Limb (tissue), 2 donors: ENCODE measurements around the gene ING1.
A peak's percentile ranks its signal among the peaks of the same experiment; 100 is the strongest.
"Not testable (repeated sequence)": the region's sequence is repeated elsewhere in the genome, so short reads cannot be mapped to it uniquely, and the experiment has no call there.

Experiments used
- DNase-seq, 2 donors: peaks; one replicate each; pipeline ENCODE4 v3.0.0-alpha.2; 2016; ENCODE audit errors: extremely low spot score in 2 of 2

ING1 gene

DNA sequence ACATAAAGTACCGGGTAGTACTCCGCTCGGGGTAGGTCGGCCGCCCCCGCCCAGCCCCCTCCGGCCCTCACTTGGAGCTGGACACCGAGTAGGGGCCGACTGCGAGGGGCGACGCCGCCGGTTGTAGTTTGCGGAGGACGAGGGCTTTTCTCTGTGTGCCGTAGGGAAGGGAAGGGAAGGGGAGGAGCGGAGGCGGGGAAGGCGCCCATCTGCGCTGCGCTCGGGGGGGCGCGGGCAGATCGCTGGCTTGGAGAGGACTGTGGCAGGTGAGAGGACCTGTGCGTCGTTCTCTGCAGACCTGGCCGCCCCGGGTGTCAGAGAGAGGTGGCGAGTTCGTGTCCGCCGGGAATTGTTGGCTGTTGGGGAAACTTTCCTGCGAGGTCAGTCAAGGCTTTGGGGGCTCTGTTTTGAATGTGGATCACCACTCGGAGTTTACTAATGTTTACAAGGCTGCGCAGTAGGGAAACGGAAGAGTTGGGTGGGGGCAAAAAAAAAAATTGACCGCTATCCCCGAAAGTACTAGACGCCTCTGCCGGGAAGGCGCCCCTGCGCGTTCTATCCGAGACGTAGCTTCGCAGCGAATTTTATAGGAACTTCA, 1.4 kb downstream of the ING1 start:
- DNase-seq = peak; percentile 59 to 83

DNA sequence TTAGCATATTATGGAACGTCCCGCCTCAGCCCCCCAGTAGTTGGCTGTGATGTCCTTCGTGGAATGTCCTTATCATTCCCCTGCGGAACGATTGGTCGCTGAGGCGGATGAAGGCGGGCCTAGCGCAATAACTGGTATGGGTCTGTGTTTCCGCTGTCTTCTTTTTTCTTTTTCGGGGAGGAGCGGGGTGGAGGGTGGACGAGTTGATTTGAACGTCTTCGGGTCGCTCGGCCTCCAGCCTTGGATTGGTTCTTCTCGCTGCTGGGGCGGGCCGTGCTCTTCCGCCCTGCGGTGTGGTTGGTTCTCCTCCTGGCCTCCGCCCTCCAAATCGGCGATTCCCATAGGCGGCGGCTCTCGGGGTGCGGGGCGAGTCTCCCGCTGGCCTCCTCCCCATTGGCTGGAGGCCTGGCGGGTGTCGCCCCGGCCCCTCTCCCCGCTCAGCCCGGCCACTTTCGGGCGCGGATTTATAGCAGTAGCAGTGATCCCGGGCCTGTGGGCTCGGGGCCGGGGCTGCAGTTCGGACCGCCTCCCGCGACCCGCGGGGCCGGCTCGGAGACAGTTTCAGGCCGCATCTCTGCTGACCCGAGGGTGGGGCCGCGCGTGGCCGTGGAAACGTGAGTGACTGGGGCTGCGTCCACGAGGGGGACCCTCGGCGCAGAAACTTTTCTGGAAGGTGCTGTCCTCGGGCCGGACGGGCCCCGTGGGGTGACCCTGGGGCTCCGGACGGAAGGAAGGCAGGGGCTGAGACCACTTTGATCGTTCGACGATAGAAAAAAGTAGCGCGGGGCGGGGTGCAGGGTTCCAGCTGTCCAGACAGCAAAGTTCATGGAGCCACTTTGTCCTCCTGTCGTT, 2.1 kb downstream of the ING1 start:
- DNase-seq = peak; percentile 97 to 100

DNA sequence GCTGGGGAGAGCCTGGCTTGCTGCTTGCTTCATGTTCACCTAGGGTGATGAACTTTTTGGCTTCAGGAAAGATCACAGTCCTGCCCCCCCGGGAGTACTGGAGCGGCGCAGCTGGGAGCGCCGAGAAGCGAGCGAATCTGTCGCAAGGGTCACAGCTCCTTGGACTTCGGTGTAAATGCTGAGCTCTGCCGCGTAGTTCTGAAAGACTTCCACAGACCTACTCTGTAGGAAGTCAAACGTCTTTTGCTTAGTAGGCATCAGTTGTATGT, 2.7 kb downstream of the ING1 start:
- DNase-seq = peak in 1 of 2 donors; percentile 15

GRCh38 chr13:110719036-110719710, 5.7 kb downstream of the ING1 start:
- no peak for DNase-seq

GRCh38 chr13:110722971-110723370, 9.5 kb downstream of the ING1 start:
- DNase-seq = no peak

DNA sequence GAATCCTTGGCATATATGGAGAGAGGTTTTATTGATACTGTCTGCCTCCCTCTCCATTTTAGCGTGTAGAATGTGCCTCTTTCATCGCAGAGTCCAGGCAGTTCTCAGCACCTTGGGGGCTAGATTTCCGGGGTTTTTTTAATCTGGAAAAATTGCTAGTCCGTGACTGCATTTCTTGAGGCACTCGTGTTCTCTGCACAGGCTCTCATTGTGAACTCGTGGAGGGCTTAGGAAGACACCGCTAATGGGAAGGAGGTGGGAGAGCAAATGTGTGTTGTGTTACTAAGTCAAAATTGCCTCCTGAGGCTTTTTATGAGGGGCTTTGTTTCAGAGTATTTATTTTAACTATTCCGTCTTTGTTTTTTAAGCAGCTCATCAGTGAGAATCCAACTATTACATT, 10.1 kb downstream of the ING1 start:
- no peak for DNase-seq

DNA sequence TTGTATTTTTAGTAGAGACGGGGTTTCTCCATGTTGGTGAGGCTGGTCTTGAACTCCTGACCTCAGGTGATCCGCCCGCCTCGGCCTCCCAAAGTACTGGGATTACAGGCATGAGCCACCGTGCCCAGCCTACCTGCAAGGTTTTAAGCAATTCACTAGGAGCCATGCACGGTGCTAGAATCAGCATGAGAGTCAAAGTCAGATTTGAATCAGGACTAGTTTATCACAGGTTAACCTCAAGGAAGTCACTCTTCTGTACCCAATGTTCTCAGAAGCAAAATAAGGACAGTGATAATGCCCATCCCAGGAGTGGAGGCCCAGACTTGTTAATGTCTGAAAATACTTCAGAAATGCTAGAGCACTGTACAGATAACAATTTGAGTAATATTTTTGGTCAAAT, 12.7 kb downstream of the ING1 start:
- not testable (repeated sequence) for DNase-seq

DNA sequence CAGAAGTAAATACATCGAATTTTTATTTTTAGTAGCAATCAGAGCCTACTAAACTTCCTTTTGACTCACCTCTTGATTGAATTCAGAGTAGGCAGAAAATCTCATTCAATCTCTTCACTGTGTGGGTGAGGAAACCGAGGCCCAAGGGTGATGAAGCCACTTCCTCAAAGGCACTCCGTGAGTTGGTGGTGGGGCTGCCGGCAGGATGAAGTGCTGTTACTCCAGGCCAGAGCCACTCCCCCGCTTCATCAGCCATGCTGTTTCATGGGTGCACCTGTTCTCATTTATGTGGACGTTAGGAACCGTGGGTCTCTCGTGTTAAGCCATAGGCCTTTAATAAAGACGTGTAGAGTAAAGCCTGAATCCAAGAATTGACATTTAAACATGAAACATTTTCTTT, 13.2 kb downstream of the ING1 start:
- no peak for DNase-seq

- no peak for DNase-seq
Measured at GRCh38 chr13:110731072-110731471, 17.6 kb downstream of the ING1 start.

DNA sequence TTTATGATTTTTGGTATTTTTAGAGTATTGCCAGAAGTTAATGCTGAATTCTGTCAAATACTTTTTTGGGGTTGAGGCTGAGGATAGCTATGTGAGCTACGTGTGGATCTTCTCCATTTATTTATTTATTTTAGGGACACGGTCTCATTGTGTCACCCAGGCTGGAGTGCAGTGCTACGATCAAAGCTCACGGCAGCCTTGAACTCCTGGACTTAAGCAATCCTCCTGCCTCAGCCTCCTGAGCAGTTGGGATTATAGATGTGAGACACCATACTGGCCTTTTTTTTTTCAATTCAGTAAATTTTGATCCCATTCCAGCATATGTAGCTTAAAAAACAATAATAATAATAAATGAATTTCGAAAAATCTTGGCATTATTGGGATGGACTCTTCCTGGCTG, 21.1 kb downstream of the ING1 start:
- no peak for DNase-seq

DNA sequence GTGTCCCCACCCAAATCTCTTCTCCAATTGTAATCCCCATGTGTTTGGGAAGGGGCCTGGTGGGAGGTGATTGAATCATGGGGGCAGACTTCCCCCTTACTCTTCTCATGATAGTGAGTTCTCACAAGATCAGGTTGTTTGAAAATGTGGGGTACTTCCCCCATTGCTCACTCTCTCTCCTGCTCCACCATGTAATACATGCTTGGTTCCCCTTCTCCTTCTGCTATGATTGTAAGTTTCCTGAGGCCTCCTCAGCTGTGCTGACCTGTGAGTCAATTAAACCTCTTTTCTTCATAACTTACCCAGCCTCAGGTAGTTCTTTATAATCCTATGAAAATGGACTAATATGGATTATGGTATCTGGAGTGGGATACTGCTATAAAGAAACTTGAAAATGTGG, 24.1 kb downstream of the ING1 start:
- no peak for DNase-seq

DNA sequence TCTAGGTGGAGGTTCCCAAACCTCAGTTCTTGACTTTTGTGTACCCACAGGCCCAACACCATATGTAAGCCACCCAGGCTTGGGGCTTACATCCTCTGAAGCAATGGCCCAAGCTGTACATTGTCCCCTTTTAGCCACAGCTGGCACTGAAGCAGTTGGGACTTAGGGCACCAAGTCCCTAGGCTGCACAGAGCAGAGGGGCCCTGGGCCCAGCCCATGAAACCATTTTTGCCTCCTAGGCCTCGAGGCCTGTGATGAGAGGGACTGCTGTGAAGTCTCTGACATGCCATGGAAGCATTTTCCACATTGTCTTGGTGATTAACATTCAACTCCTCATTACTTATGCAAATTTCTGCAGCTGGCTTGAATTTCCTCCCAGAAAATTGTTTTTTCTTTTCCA, 30.2 kb downstream of the ING1 start:
- no peak for DNase-seq

- DNase-seq = no peak
Measured at GRCh38 chr13:110746438-110746837, 32.9 kb downstream of the ING1 start.

DNA sequence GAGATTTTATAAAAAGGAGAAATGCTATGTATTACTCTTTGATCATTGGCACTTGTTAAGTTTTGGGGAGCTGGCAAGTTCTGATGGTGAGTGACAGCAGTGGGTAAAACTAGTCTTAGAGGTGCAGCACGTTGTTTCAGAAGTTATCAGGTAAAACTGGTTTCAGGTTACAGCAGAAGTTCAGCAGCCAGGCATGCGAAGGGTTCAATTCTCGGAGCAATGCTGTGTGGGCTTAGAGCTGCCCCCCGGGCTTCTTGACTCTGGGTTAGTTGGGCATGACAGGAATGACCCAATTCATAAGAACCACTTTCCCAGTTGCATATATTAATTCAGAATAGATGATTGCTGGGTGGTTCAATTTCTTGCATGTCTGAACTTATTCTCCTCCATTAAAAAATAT, 34.8 kb downstream of the ING1 start:
- DNase-seq = no peak

GRCh38 chr13:110756219-110756631, 42.7 kb downstream of the ING1 start:
- DNase-seq = no peak

DNA sequence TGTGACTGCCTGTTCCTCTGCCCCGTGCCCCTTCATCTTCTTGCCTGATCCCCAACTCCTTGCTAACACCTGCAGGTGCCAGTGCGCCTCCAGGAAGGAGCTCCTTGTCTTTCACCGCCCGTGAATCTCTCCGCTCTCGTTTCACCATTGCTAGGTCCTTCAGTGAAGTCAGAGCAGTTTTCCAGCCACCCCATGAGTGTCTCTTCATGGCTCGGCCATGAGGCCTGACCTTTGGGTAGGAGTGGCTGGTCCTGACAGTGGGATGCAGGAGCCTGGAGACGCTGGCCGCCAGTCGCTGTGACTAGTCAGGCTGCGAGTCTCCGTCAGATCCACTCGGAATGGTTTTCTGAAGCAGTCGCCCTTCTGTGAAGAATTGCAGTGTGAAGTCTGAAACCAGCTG, 43.8 kb downstream of the ING1 start:
- no peak for DNase-seq

DNA sequence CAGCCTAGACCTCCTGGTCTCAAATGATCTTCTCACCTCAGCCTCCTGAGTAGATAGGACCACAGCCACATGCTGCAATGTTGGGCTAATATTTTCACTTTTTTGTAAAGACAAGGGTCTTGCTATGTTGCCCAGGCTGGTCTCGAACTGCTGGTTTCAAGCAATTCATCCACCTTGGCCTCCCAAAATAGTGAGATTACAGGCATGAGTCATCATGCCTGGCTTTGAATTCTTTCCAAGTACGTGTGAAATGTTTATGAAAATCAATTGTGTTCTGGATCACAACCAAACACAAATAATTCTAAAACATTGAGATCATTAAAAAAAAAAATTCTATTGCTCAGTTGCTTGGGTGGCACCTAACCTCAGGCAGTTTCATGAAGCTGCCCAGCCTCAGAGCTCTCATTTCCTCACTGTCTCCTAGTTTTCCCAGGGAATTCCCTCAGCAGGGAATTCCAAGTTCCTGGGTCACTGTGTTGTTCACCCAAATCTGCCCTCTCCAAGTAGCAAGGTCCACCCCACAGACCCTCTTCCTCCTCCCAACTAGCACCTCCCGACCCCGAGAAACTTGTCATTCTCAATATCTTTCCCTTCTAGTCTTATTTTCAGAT, 44.8 kb downstream of the ING1 start:
- DNase-seq = no peak

GRCh38 chr13:110759710-110760109, 46.2 kb downstream of the ING1 start:
- no peak for DNase-seq

DNA sequence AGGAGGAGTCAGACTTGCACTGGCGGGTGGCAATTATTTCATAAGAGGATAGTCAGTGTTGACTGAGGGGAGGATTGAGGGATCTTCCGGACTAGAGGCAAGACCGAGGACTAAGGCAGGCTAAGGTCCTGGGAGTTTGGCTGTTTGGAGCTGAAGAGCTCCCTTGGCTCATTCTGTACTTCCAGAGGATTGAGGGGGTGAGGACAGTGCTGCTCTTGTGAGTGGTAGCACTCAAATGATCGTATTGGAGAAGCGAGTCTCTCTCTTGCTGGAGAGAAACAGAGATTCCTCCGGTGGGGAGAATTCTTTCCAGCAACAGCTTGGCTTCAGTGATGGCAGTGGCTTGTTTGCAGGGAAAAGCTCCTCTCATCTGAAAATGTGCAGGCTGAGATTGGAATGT, 47.1 kb downstream of the ING1 start:
- no peak for DNase-seq

GRCh38 chr13:110766671-110767430, 53.4 kb downstream of the ING1 start:
- DNase-seq = no peak

DNA sequence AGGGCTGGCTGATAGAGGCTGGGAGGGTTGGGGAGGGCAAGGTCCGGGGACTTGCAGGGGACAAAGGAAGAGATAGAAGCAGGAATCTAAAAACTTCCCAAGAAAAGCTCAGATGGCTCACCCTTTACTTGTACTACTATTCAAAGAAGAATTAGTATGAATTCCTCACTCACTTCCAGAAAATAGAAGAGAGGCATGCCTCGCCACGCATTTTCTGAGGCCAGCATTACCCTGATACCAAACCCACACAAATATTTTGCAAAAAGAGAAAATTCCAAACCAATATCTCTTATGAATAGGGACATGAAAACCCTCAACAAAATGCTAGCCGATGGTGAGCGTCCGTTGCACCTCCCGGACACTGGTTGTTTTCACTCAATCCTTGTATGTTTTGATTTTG, 54.0 kb downstream of the ING1 start:
- DNase-seq = no peak

DNA sequence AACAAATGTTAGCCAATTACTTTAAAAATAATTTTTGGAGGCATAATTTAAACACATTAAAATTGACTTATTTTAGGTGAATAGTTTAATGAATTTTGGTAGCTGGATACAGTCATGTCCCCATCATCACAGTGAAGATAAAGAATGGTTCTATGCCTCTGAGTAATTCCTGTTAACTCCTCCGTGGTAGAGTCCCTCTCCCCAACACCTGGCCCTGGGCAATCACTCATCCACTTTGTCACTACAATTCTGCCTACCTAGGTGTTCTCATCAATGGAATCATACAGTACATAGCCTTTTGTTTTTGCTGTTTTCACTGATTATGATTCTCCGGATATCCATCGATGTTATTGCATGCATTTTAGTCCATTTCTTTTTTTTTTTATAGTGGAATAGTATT, 55.6 kb downstream of the ING1 start:
- no peak for DNase-seq
